Measurements from ENCODE around the gene KCNJ6.

Gene KCNJ6

DNA sequence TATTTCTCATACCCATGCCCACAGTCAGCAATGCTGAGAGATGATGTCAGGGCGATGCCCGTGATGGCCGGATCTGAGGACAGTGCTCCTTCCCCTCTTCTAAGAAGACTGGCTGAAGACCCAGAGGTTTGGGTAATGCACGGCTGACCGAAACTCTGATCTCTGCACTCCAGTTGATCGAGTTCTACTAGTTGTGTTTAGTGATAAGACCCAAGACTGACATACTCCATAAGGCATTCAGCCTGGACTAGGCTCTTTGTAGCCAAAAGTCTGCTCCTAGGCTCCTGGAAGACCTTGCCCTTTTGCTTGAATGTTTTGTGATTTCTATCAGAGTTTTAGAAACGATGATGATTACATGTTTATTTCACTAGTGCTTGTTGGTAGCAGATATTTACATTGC lies 298.2 kb downstream of the KCNJ6 start:
- Histone ChIP-seq H3K4me3 (ENCODE audit: low read length) (no peak overlapping the region), H3K4me1 (ENCODE audit: control insufficient read depth, insufficient read depth, low read length) (peaks cover 2% of the 10 kb centered on the region), H3K36me3 (ENCODE audit: control insufficient read depth, insufficient read depth, low read length) (no peaks in the 10 kb centered on the region), H3K27me3 (ENCODE audit: control insufficient read depth, insufficient read depth, low read length) (no peaks in the 10 kb centered on the region), H3K27ac (ENCODE audit: low read length) (no peak overlapping the region), H3K9me3 (ENCODE audit: control insufficient read depth, insufficient read depth, low read length) (no peaks in the 10 kb centered on the region)
- no peak for DNase-seq (ENCODE audit: low read depth, low spot score)
- no CpG with 5 or more reads among the region's 7 CpGs for WGBS (ENCODE audit: insufficient coverage, insufficient read length)

DNA sequence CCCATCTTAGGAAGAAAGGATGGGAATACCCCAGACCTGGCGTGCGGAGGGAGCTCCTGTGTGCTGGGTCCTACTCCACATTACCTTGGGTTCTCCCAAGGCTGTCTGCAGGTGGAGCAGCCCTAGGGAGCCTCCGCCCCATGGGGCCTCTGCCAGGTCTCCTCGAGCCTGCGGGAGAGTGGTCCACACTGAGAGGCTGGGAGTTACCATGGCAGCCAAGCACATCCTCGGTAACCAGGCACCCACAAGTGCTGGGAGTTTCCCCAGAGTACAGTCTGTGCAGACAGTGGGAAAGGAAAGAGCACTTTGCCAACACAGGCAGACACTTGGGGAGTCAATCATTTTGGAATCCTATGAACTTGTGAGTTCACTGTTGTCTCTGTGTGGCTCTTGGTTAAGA lies 300.3 kb downstream of the KCNJ6 start:
- peaks cover 2% of the 10 kb centered on the region; the same call in 1 of the 2 replicates for H3K4me1 ChIP-seq (ENCODE audit: control insufficient read depth, insufficient read depth, low read length)
- H3K4me3 ChIP-seq (ENCODE audit: low read length): no peak overlapping the region
- DNase-seq (ENCODE audit: low read depth, low spot score): no peak
- H3K27ac ChIP-seq (ENCODE audit: low read length): no peak overlapping the region
- WGBS (ENCODE audit: insufficient coverage, insufficient read length): no CpG with 5 or more reads among the region's 6 CpGs
- H3K27me3 ChIP-seq (ENCODE audit: control insufficient read depth, insufficient read depth, low read length): no peaks in the 10 kb centered on the region
- no peaks in the 10 kb centered on the region for H3K9me3 ChIP-seq (ENCODE audit: control insufficient read depth, insufficient read depth, low read length)
- H3K36me3 ChIP-seq (ENCODE audit: control insufficient read depth, insufficient read depth, low read length): no peaks in the 10 kb centered on the region

DNA sequence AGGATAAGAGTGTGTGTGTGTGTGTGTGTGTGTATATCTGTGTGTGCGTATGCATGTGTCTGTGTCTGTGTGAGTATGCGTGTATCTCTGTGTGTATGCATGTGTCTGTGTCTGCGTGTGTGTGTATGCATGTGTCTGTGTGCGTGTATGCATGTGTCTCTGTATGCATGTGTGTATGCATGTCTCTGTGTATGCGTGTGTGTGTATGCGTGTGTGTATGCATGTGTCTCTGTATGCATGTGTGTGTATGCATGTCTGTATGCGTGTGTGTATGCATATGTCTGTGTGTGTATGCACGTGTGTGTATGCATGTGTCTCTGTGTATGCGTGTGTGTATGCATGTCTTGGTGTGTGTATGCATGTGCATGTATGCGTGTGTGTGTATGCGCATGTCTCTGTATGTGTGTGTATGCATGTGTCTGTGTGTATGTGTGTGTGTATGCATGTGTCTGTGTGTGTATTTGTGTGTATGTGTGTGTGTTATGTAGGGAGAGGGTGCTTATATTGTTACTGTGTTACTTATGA lies 301.8 kb downstream of the KCNJ6 start:
- Histone ChIP-seq H3K4me1 (ENCODE audit: control insufficient read depth, insufficient read depth, low read length) (peaks cover 2% of the 10 kb centered on the region; the same call in 1 of the 2 replicates), H3K4me3 (ENCODE audit: low read length) (no peak overlapping the region), H3K27me3 (ENCODE audit: control insufficient read depth, insufficient read depth, low read length) (no peaks in the 10 kb centered on the region), H3K27ac (ENCODE audit: low read length) (no peak overlapping the region), H3K9me3 (ENCODE audit: control insufficient read depth, insufficient read depth, low read length) (no peaks in the 10 kb centered on the region), H3K36me3 (ENCODE audit: control insufficient read depth, insufficient read depth, low read length) (no peaks in the 10 kb centered on the region)
- no peak for DNase-seq (ENCODE audit: low read depth, low spot score)
- WGBS (ENCODE audit: insufficient coverage, insufficient read length): no CpG with 5 or more reads among the region's 11 CpGs

DNA sequence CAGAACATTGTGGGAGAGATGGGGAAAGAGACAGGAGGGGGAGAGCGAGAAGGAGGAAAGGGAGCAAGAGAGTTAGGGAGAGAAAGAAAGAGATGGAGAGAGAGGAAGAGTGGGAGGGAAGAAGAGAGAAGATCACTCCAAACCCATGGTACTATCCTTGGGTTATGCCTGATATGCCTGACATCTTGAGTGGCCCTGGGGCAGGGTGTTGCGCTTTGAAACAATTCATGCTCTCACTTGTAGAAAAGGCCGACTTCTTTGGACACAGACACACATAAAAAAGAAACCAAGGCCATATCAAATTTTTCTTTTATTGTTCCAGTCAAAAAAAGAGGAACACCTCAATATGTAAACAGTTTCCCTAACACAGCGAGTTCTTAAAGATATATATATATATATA lies 309.2 kb downstream of the KCNJ6 start:
- DNase-seq (ENCODE audit: low read depth, low spot score): no peak
- no peaks in the 10 kb centered on the region for H3K9me3 ChIP-seq (ENCODE audit: control insufficient read depth, insufficient read depth, low read length)
- no peaks in the 10 kb centered on the region for H3K27me3 ChIP-seq (ENCODE audit: control insufficient read depth, insufficient read depth, low read length)
- WGBS (ENCODE audit: insufficient coverage, insufficient read length): 83% methylated on average over 1 of the region's 4 CpGs
- no peaks in the 10 kb centered on the region for H3K36me3 ChIP-seq (ENCODE audit: control insufficient read depth, insufficient read depth, low read length)
- H3K27ac ChIP-seq (ENCODE audit: low read length): no peak overlapping the region
- H3K4me3 ChIP-seq (ENCODE audit: low read length): no peak overlapping the region
- H3K4me1 ChIP-seq (ENCODE audit: control insufficient read depth, insufficient read depth, low read length): no peaks in the 10 kb centered on the region

DNA sequence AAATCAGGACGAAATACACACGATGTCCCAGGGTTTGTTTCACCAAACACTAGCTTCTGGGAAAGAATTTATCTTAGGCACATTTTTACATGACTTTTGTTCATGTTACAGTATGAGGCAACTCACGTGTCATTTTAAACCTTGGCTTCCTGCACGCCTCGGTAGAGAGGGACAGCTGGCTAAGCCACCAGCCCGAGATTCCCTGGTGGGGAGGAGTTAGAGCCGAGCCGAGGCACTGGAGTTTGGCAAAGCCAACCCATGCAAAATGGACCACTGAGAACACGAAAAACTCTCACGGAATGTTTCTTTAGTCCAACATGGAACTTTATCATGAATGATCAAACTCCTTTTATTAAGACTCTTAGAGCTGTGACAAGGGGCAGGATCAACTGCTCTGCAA lies 309.7 kb downstream of the KCNJ6 start:
- Histone ChIP-seq H3K4me3 (ENCODE audit: low read length) (no peak overlapping the region), H3K27ac (ENCODE audit: low read length) (no peak overlapping the region), H3K9me3 (ENCODE audit: control insufficient read depth, insufficient read depth, low read length) (no peaks in the 10 kb centered on the region), H3K36me3 (ENCODE audit: control insufficient read depth, insufficient read depth, low read length) (no peaks in the 10 kb centered on the region), H3K4me1 (ENCODE audit: control insufficient read depth, insufficient read depth, low read length) (no peaks in the 10 kb centered on the region), H3K27me3 (ENCODE audit: control insufficient read depth, insufficient read depth, low read length) (no peaks in the 10 kb centered on the region)
- no CpG with 5 or more reads among the region's 10 CpGs for WGBS (ENCODE audit: insufficient coverage, insufficient read length)
- DNase-seq (ENCODE audit: low read depth, low spot score): no peak

DNA sequence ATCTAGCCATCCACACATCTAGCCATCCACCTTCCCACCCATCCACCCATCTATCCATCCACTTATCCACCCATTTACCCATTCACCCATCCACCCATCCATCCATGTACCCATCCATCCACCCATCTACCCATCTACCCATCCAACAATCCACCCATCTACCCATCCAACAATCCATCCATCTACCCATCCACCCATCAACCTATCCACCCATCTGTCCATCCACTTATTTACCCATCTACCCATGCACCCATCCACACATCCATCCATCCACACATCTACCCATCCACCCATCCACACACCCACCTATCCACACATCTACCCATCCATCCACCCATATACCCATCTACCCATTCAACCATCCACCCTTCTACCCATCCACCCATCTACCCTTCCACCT lies 311.3 kb downstream of the KCNJ6 start:
- Histone ChIP-seq H3K27ac (ENCODE audit: low read length) (no peak overlapping the region), H3K9me3 (ENCODE audit: control insufficient read depth, insufficient read depth, low read length) (no peaks in the 10 kb centered on the region)
- DNase-seq (ENCODE audit: low read depth, low spot score): no peak

DNA sequence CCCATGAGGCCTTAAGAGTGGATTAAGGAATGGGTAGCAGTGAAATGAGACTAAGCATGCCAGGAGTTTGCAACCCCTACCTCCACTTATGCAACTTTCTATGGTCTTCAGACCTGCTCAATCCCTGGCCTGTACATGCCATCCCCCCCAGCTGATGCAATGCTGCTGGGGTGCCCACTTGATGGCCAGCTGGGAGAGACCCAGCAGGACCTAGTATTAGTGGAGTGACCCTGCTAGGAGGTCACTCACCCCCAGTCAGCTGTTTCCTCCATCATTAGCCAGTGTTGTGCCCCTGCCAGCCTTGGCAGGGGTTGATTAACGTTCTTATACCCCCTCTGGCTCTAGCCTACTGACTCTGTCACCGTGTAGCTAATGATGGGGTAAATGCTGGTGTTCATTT lies 313.1 kb downstream of the KCNJ6 start:
- WGBS (ENCODE audit: insufficient coverage, insufficient read length): no CpG with 5 or more reads among the region's 2 CpGs
- no peaks in the 10 kb centered on the region for H3K36me3 ChIP-seq (ENCODE audit: control insufficient read depth, insufficient read depth, low read length)
- H3K27me3 ChIP-seq (ENCODE audit: control insufficient read depth, insufficient read depth, low read length): no peaks in the 10 kb centered on the region
- H3K27ac ChIP-seq (ENCODE audit: low read length): no peak overlapping the region
- H3K4me1 ChIP-seq (ENCODE audit: control insufficient read depth, insufficient read depth, low read length): no peaks in the 10 kb centered on the region
- no peak for DNase-seq (ENCODE audit: low read depth, low spot score)
- no peaks in the 10 kb centered on the region for H3K9me3 ChIP-seq (ENCODE audit: control insufficient read depth, insufficient read depth, low read length)
- H3K4me3 ChIP-seq (ENCODE audit: low read length): no peak overlapping the region

More for the DNA sequence above, 311.3 kb downstream of the KCNJ6 start:
- Histone ChIP-seq H3K36me3 (ENCODE audit: control insufficient read depth, insufficient read depth, low read length) (no peaks in the 10 kb centered on the region), H3K4me1 (ENCODE audit: control insufficient read depth, insufficient read depth, low read length) (no peaks in the 10 kb centered on the region), H3K4me3 (ENCODE audit: low read length) (no peak overlapping the region), H3K27me3 (ENCODE audit: control insufficient read depth, insufficient read depth, low read length) (no peaks in the 10 kb centered on the region)

DNA sequence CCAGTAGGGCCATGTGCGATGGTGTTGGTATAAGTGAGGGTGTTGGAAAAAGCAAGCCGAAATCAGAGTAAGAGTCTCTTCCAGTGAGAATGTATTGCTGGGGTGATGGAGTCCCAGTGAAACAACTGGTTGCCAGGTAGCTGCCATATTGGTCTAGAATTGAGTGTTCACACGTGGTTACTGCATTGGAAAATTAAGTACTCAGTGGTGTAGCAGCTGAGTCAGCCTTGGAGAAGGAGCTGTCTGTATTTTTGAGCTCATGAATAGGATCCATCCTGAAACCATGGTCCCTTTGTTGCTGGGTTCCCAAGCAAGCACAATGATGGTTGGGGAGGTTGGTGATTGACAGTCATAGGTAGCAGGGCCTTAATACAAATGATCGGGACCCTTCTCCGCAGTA lies 314.3 kb downstream of the KCNJ6 start:
- H3K27ac ChIP-seq (ENCODE audit: low read length): no peak overlapping the region
- DNase-seq (ENCODE audit: low read depth, low spot score): no peak
- H3K4me3 ChIP-seq (ENCODE audit: low read length): no peak overlapping the region
- no peaks in the 10 kb centered on the region for H3K27me3 ChIP-seq (ENCODE audit: control insufficient read depth, insufficient read depth, low read length)
- WGBS (ENCODE audit: insufficient coverage, insufficient read length): no CpG with 5 or more reads among the region's 5 CpGs
- no peaks in the 10 kb centered on the region for H3K36me3 ChIP-seq (ENCODE audit: control insufficient read depth, insufficient read depth, low read length)
- H3K4me1 ChIP-seq (ENCODE audit: control insufficient read depth, insufficient read depth, low read length): no peaks in the 10 kb centered on the region
- H3K9me3 ChIP-seq (ENCODE audit: control insufficient read depth, insufficient read depth, low read length): no peaks in the 10 kb centered on the region

DNA sequence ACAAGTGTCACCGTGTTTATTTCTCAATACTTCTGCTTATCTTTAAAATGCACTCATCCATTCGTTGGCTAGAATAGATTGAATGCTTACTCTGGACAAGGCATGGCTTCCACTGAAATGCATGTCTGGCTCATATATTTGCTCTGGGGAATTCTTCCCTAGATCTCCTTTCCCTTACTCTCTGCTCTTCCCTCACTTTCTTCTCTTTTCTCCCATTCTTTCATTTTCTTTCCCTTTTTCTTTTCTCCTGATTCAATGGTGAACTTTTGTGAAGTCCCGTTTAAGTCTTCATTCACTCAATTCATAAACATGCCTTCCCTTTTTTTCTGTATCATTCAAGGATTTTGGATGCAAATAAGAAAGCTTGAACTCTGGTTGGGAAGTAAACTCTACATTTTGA lies 315.2 kb downstream of the KCNJ6 start:
- Histone ChIP-seq H3K4me1 (ENCODE audit: control insufficient read depth, insufficient read depth, low read length) (no peaks in the 10 kb centered on the region), H3K4me3 (ENCODE audit: low read length) (no peak overlapping the region), H3K27me3 (ENCODE audit: control insufficient read depth, insufficient read depth, low read length) (no peaks in the 10 kb centered on the region), H3K36me3 (ENCODE audit: control insufficient read depth, insufficient read depth, low read length) (no peaks in the 10 kb centered on the region), H3K9me3 (ENCODE audit: control insufficient read depth, insufficient read depth, low read length) (no peaks in the 10 kb centered on the region), H3K27ac (ENCODE audit: low read length) (no peak overlapping the region)
- no peak for DNase-seq (ENCODE audit: low read depth, low spot score)
- WGBS (ENCODE audit: insufficient coverage, insufficient read length): no CpG with 5 or more reads among the region's 3 CpGs

DNA sequence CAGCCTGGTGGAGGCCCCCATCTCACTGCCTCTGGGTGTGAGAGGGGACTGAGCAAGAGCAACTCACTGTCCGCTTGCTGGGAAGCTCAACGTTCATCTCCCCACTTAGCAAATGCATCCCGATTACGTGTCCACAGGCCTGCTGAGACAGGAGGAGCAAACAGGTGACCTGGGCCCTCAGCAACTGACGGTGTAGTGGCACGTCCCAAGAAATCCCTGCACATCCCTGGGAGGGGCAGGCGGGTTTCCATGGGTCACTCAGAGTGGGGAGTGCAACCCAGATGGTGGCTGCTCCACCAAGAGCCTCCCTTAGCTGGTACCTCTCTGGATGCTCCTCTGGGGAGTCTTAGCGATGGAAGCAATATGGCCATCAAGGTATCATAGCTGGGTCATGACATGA lies 320.3 kb downstream of the KCNJ6 start:
- no CpG with 5 or more reads among the region's 8 CpGs for WGBS (ENCODE audit: insufficient coverage, insufficient read length)
- H3K27me3 ChIP-seq (ENCODE audit: control insufficient read depth, insufficient read depth, low read length): no peaks in the 10 kb centered on the region
- DNase-seq (ENCODE audit: low read depth, low spot score): no peak
- no peaks in the 10 kb centered on the region for H3K36me3 ChIP-seq (ENCODE audit: control insufficient read depth, insufficient read depth, low read length)
- H3K9me3 ChIP-seq (ENCODE audit: control insufficient read depth, insufficient read depth, low read length): no peaks in the 10 kb centered on the region; the same call in 1 of the 2 replicates
- H3K27ac ChIP-seq (ENCODE audit: low read length): no peak overlapping the region
- no peak overlapping the region for H3K4me3 ChIP-seq (ENCODE audit: low read length)
- peaks cover 5% of the 10 kb centered on the region; the same call in 1 of the 2 replicates for H3K4me1 ChIP-seq (ENCODE audit: control insufficient read depth, insufficient read depth, low read length)

DNA sequence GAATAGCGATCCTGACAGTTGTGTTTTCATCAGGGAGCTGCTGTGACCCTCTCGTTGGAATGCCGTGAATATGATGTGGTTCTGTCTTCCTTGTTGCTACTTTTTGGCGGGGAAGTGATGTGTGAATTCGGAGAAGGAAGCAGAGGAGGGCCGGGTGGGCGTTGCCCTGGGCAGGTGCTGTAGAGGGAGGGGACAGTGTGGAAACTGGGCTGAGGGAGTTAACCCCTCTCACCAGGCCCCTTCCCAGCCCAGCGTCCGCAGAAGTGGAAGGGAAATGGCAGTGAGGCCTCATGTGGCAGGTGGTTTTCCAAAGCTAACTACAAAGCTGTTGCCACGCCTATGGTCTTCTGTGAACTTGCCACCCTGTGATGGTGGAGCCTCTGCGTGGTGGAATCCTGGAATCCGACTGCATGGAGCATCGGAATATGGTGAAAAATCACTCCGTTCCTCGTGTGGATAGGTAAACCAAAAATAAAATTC lies 321.7 kb downstream of the KCNJ6 start:
- WGBS (ENCODE audit: insufficient coverage, insufficient read length): no CpG with 5 or more reads among the region's 15 CpGs
- H3K4me1 ChIP-seq (ENCODE audit: control insufficient read depth, insufficient read depth, low read length): peaks cover 5% of the 10 kb centered on the region; the same call in 1 of the 2 replicates
- H3K27ac ChIP-seq (ENCODE audit: low read length): no peak overlapping the region

More for the DNA sequence above, 321.7 kb downstream of the KCNJ6 start:
- no peaks in the 10 kb centered on the region for H3K27me3 ChIP-seq (ENCODE audit: control insufficient read depth, insufficient read depth, low read length)
- no peaks in the 10 kb centered on the region; the same call in 1 of the 2 replicates for H3K9me3 ChIP-seq (ENCODE audit: control insufficient read depth, insufficient read depth, low read length)
- no peak overlapping the region for H3K4me3 ChIP-seq (ENCODE audit: low read length)
- H3K36me3 ChIP-seq (ENCODE audit: control insufficient read depth, insufficient read depth, low read length): no peaks in the 10 kb centered on the region
- no peak for DNase-seq (ENCODE audit: low read depth, low spot score)
